GM18517 (cell line): ENCODE results near the gene MFAP4.

Experiments used
- ATAC-seq: cut with Tn5 transposase; IDR thresholded peaks from one replicate; pipeline ENCODE4 v1.9.1; 2021; ENCODE audit warnings: mild to moderate bottlenecking, moderate library complexity; ENCODE audit not compliant: unreplicated experiment

MFAP4 gene

DNA sequence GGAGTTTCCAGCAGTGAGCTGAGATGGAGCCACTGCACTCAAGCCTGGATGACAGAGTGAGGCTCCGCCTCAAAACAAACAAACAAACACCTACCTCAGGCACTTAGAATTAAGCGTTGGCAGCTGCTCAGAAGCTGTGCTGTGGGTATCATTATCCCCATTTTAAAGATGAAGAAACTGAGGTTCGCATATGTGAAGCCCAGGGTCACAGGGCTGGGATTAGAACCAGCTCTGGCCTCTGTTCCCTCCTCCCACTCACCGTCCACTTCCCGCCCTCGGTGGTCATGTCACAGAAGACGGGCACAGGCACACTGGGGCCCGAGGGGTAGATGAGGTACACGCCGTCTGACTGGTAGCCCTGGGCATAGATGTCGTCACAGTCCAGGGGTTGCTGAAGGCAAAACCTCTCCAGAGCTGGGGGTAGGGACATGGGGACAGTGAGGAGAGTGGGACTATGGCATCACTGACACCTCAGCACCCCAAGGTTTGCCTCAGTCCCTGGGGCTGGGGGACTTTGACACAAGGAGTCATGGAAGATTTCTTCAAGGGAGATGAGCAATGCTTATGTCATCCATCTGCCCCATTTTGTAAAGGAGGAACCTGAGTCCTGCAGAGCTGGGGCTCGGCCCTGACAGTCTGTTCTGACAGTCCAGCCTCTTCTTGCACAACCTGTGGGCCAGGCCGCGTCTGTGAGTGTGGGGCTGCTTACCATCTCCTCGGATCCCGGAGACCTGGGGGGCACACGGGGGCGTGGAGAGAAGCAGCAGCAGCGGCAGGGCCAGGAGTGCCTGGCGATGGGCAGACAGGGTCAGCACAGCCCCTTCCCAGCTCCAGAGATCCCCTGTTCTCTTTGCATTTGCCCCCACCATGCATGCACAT lies 700 bp downstream of the MFAP4 start:
- ATAC-seq: no peak

DNA sequence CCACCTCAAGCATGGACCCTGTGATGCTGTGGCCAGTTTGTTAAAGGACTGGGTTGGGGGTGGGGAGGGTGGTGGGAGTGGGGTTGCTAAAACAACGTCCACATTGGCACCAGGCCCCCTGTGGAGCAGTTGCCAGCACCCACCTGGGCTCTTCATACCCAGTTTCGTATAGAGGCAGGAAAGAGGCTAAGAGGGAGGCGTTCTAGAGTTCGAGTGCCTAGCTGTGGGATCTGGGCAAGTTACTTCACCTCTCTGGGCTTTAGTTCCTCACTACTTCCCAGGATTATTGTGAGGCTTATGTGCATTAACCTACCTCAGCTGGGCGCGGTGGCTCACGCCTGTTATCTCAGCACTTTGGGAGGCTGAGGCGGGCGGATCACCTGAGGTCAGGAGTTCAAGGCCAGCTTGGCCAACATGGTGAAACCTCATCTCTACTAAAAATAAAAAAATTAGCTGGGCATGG lies 1.4 kb downstream of the MFAP4 start:
- ATAC-seq: no peak

DNA sequence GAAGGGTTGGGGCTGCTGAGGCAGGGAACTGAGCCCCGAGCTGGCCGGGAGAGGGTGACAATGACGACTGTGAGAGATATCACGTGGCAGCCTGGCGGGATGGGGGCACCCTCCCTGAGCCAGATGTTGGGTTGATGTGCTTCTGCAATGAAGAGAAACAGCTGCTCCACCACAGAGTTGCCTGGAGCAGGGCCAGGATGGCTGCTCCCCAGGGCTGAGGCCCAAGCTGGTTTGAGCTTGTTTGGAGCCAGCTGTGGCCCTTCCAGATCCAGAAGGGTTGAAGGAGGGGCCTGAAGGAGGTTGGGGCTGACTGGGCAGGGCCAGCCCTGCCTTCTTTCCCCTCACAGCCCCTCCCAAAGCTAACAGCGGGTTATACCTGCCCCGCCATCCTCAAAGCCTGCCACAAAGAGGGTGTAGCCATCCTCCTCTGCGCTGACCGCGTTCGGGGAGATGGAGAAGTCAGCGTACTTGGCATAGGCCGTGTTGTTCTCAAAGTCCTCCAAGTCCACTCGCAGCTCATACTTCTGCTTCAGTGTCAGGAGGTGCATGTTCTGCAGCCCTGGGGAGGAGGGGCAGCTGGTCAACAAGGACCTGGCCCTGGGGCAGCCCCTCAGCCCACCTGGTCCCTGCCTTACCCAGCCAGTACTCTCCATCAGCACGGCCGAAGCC lies 2.1 kb downstream of the MFAP4 start:
- ATAC-seq: no peak

DNA sequence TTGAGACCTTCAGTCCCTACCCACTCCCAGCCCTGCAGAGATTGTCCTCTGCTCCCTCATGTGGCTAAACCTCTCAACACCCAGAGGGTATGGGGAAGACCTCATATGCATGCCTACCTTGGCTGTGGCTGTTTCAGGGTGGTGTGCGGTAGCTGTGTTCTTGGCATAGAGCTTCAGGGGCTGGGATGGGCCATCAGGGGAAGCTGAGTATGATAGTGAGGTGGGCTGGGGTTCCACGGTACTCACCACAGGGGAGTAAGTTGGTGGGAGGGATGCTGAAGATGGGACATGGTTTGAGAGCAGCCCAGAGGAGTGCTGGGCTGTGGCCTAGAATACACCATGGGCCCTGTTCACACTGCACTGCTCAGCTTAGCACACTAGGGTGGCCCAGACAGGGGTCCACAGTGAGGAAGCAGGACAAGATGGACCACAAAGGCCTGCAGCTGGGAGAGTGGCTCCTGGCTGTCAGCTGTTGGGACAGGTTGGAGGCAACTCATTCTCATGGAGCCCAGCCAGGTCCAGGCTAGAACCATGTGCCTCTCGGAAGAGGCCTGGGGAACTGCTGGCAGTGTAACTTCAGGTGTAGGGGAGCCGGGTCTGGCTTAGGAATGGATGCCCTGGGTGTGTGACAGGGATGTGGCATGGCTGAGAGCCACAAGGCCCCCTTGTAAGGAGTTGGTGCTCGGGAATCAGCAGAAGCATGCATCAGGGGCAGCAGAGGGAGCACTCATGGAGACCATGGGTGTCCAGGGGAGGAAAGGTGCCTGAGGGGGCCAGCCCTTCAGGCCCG lies 3.1 kb downstream of the MFAP4 start:
- ATAC-seq: no peak

DNA sequence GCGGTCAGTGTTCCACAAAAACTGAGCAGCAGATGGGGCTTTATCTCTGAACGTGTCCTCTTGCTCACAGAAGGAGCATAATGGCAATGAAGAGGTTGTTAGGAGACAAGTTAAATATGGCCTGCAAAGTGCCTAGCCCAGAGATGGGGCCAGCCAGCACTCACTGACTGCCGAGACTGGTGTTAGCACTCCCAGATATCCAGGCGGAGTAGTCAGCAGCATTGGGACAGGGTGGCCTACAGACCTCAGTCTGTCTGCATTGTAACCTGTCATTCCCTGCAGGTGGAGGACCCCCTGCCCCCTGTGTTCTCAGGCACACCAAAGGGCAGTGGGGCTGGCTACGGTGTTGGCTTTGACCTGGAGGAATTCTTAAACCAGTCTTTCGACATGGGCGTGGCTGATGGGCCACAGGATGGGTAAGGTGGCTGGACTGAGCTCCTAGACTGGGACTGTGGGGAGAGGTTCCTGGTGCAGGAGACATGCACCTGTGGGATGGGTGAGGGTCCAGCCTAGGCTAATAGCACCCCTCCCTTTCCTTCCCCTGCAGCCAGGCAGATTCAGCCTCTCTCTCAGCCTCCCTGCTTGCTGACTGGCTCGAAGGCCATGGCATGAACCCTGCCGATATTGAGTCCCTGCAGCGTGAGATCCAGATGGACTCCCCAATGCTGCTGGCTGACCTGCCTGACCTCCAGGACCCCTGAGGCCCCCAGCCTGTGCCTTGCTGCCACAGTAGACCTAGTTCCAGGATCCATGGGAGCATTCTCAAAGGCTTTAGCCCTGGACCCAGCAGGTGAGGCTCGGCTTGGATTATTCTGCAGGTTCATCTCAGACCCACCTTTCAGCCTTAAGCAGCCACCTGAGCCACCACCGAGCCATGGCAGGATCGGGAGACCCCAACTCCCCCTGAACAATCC lies 4.2 kb downstream of the MFAP4 start:
- ATAC-seq: no peak

DNA sequence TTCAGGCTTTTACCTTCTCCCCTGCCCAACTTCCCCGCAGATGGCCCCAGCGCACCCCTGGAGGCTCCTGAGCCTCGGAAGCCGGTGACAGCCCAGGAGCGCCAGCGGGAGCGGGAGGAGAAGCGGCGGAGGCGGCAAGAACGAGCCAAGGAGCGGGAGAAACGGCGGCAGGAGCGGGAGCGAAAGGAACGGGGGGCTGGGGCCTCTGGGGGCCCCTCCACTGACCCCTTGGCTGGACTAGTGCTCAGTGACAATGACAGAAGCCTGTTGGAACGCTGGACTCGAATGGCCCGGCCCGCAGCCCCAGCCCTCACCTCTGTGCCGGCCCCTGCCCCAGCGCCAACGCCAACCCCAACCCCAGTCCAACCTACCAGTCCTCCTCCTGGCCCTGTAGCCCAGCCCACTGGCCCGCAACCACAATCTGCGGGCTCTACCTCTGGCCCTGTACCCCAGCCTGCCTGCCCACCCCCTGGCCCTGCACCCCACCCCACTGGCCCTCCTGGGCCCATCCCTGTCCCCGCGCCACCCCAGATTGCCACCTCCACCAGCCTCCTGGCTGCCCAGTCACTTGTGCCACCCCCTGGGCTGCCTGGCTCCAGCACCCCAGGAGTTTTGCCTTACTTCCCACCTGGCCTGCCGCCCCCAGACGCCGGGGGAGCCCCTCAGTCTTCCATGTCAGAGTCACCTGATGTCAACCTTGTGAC lies 5.1 kb downstream of the MFAP4 start:
- no peak for ATAC-seq

DNA sequence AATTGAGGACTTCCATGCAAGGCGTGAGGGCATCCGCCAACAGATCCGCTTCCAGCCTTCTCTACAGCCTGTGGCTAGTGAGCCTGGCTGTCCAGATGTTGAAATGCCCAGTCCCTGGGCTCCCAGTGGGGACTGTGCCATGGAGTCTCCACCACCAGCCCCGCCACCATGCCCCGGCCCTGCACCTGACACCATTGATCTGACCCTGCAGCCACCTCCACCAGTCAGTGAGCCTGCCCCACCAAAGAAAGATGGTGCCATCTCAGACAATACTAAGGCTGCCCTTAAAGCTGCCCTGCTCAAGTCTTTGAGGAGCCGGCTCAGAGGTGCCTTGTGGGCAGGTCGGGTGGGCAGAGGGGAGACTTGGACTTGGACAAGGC lies 5.6 kb downstream of the MFAP4 start:
- no peak for ATAC-seq

DNA sequence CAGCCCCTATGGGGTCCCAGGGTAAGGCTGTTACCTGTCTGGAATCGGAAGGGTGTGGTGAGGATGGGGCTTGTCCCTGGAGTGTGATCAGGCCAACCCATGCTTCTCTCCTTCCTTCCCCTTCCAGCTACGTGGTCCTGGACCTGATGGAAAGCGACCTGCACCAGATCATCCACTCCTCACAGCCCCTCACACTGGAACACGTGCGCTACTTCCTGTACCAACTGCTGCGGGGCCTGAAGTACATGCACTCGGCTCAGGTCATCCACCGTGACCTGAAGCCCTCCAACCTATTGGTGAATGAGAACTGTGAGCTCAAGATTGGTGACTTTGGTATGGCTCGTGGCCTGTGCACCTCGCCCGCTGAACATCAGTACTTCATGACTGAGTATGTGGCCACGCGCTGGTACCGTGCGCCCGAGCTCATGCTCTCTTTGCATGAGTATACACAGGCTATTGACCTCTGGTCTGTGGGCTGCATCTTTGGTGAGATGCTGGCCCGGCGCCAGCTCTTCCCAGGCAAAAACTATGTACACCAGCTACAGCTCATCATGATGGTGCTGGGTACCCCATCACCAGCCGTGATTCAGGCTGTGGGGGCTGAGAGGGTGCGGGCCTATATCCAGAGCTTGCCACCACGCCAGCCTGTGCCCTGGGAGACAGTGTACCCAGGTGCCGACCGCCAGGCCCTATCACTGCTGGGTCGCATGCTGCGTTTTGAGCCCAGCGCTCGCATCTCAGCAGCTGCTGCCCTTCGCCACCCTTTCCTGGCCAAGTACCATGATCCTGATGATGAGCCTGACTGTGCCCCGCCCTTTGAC lies 6.3 kb downstream of the MFAP4 start:
- no peak for ATAC-seq

DNA sequence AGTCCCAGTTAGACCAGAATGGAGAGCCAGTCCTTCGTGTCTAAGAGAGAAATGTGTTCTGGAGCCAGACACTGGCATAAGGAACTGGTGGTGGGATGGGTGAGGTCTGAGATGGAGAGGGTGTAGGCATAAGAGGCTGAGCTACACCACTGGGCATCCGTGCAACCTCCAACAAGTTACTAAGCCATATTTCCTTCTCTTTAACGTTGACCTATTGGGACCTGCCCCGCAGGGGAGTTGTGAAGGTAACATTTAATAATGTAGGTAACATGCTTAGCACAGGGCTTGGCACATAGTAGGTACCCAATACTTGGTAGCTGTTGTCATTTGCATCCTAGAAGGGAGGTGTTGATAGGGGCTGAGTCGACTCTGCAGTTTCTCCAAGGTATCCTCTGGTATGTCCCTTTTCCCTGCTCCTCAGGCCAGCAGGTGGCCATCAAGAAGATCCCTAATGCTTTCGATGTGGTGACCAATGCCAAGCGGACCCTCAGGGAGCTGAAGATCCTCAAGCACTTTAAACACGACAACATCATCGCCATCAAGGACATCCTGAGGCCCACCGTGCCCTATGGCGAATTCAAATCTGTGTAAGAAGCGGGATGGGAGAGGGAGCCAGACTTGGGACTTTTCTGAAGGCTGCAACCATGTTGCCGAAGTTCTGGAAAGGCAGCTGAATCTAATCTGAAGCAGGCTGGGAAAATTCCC lies 7.5 kb downstream of the MFAP4 start:
- no peak for ATAC-seq

DNA sequence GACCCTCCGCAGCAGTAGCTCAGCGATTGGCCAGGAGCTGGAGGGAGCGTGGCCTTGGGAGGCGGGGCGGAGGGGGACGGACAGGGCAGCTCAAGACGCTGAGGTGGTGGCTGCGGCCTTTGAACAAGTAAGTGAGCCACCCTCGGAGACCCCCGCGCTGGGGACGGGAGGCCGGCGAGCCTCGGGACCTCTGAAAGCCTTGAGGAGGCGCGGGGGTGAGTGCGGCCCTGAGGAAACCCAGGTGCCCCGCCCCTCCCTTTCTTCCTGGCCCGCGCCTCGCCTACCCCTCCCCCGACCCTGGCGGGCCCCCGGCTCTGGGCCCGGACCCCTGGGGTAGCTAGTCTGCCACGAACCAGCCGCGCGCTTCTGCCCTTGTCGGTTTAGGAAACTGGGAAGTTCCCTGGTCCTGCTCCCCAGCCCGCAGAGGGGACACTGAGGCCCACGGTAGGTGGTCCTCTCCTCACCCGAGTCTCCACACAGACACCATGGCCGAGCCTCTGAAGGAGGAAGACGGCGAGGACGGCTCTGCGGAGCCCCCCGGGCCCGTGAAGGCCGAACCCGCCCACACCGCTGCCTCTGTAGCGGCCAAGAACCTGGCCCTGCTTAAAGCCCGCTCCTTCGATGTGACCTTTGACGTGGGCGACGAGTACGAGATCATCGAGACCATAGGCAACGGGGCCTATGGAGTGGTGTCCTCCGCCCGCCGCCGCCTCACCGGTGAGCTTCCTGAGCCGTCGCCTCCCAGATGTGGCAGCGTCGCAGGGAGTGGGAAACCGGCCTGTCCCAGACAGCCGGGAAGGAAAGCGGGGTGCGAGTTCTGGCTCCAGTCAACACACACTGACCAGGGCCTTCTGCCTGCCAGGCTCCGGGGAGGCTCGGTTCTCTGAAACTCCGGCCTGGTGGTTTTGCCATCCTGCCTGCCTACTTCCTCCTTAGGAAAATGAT lies 8.3 kb downstream of the MFAP4 start, which contains the start of gene MAPK7:
Gene MAPK7, plus strand, starts transcription at position 83 of the 945 bp plus-strand sequence. Its CDS starts 403 bp downstream, at position 486.
- peak; percentile 12 for ATAC-seq

DNA sequence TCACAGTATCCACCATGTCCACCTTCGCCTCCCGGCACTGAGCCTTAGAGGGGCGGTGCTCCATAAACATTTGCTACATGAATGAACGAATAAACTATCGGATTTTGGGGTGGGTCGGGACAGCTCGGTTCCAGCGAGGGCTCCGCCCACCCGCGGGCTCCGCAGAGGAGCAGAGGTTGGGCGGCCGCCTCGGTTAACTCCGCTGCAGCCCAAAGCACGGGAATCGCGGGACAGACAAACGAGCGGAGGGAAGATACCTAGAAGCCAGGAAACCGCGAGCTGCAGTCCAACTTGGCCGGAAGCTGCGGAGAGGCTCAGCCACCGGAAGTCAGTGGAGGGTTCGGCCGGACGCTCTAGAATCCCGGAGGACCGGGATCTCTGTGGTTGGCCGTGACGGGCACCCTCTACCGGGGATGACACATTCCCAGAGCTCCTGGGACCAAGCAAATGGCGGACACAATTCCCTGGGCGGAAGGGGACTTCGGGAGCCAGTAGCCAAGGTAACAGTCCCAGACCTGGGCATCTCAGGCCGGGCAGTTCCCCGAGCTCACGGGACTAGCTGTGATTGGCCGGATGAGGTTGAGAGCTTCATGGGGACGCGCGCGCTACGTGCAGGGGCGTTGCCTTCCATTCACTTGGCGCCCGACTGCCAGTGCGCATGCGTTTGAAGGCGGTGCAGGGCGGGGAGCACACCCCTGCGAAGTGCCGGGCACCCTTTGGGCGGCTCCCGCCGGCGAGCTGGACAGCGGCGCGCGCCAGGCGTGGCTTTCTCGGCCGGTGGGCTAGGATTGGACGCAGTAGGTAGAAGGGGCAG lies 9.2 kb downstream of the MFAP4 start:
- ATAC-seq: peak; percentile 85

DNA sequence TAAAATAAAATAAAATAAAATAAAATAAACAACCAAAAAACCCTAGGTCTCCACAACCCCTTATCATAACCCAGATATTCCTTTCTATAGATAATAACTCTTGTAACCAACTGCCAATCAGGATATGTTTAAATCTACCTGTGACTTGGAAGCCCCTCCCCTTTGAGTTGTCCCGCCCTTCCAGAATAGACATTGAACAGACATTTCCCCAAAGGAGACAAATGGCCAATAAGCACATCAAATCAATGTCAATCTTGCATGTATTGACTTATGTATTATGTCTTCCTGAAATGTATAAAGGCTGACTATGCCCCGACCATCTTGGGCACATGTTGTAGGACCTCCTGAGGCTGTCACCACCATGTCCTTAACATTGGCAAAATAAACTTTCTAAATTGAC lies 10.2 kb downstream of the MFAP4 start:
- ATAC-seq: no peak

DNA sequence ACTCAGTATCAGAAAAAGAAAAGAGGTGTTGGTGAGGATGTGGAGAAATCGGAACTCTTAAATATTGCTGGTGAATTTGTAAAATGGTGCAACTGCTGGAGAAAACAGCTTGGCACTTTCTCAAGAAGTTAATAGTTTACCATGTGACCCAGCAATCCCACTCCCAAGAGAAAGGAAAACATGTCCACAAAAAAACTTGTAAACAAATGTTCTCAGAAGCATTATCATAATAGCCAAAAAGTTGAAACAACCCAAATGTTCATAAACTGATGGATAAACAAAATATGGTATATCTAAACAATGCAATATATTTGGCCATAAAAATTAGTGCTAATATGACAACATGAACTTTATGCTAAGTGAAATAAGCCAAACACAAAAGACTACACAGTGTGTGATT lies 11.3 kb downstream of the MFAP4 start:
- no peak for ATAC-seq

DNA sequence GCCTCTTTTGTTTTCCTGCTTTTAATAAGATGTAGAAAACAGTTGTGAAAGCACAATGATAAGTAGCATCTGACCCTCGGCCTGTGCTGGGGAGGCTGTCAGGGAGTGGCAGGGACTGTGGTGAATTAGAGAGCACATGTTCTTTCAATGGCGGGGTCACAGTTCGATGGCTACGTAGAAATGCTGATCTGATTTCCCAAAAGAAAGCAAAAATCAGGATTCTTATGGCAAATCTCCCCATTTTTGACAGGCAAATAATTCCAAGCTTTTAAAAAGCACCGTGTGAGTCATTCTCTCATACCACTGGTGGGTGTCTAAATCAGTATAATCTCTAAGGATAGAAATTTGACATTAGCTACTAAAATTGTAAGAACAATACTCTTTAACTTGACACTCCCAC lies 12.9 kb downstream of the MFAP4 start:
- ATAC-seq: no peak

DNA sequence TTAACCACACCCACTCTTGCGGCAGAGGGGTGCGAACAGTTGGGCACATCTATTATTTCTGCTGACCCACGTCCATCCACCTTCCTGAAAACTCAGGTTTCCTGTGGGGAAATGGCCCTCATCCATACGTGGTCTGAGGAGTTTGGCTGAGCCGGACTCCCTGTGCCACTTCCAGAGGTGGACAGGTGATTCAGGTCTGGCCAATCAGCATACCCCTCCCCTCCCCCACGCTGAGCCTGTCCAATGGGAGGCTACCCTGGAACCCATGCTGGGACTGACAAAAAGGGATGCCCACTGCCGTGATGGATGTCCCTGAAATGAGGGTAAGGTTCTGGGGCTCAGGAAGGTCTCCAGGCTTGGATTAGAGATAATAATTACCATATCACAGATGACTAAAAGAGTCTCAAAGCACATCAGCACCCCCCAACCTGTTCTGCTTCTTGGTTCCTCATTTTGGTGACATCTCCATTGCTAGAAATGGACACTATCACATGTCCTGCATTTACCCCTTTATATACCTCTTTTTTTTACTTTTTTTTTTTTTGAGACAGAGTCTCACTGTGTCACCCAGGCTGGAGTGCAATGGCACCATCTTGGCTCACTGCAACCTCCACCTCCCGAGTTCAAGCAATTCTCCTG lies 14.0 kb downstream of the MFAP4 start:
- no peak for ATAC-seq

DNA sequence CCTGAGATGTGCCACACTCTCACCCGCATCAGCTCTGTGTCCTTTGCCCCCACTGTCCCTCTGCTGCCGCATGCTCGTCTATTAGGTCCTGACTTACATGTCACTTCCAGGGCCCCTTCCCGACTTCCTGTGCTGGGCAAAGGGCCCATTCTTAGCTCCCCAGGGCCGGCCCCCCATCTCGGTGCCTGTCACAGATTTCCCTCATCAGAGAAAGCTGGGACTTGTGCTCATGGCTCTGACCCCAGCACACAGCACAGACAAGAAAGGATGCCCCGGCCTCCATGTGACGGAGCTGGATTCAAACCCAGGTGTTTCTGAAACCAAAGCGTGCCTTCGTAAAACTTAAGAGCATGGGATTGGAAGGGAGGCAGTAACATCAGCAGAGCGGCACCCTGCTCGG lies 14.6 kb downstream of the MFAP4 start:
- ATAC-seq: no peak
